Measurements from ENCODE around the gene BCAP31.

BCAP31 gene

GRCh38 chrX:153674219-153674851 is 49.9 kb downstream of the BCAP31 start:
- DNase-seq (ENCODE audit: low read depth in 2 of 2): no peak

- no peak for DNase-seq (ENCODE audit: low read depth in 2 of 2)
Measured at GRCh38 chrX:153673428-153674218, 50.6 kb downstream of the BCAP31 start, which contains the start of gene PNCK. PNCK (minus strand) TSS chrX:153673813; CDS start chrX:153673076, 737 bp downstream.

- no peak for DNase-seq (ENCODE audit: low read depth in 2 of 2)
Measured at GRCh38 chrX:153672531-153673427, 51.4 kb downstream of the BCAP31 start.

GRCh38 chrX:153671589-153672530 is 52.3 kb downstream of the BCAP31 start:
- no peak for DNase-seq (ENCODE audit: low read depth in 2 of 2)

- DNase-seq (ENCODE audit: low read depth in 2 of 2): no peak
Measured at GRCh38 chrX:153670748-153671588, 53.2 kb downstream of the BCAP31 start.

GRCh38 chrX:153669901-153670731 is 54.1 kb downstream of the BCAP31 start:
- DNase-seq (ENCODE audit: low read depth in 2 of 2): no peak

GRCh38 chrX:153669174-153669890 is 54.9 kb downstream of the BCAP31 start:
- DNase-seq (ENCODE audit: low read depth in 2 of 2): peak in 1 of 2 donors; percentile 16

GRCh38 chrX:153668423-153669173 is 55.6 kb downstream of the BCAP31 start:
- no peak for DNase-seq (ENCODE audit: low read depth in 2 of 2)

- peak; percentile 46 to 73 for DNase-seq (ENCODE audit: low read depth in 2 of 2)
Measured at GRCh38 chrX:153667956-153668396, 56.2 kb downstream of the BCAP31 start.

- no peak for DNase-seq (ENCODE audit: low read depth in 2 of 2)
Measured at GRCh38 chrX:153667281-153667955, 56.8 kb downstream of the BCAP31 start.

GRCh38 chrX:153665726-153666306 is 58.4 kb downstream of the BCAP31 start:
- no peak for DNase-seq (ENCODE audit: low read depth in 2 of 2)

GRCh38 chrX:153662266-153662665 is 61.9 kb downstream of the BCAP31 start:
- peak; percentile 12 to 40 for DNase-seq (ENCODE audit: low read depth in 2 of 2)

- no peak for DNase-seq (ENCODE audit: low read depth in 2 of 2)
Measured at GRCh38 chrX:153659268-153659667, 64.9 kb downstream of the BCAP31 start.

GRCh38 chrX:153657161-153657560 is 67.0 kb downstream of the BCAP31 start:
- DNase-seq (ENCODE audit: low read depth in 2 of 2): no peak

- no peak for DNase-seq (ENCODE audit: low read depth in 2 of 2)
Measured at GRCh38 chrX:153653556-153653955, 70.6 kb downstream of the BCAP31 start.

- DNase-seq (ENCODE audit: low read depth in 2 of 2): no peak
Measured at GRCh38 chrX:153651540-153652079, 72.6 kb downstream of the BCAP31 start.
